Astrocyte (in vitro differentiated cells and primary cell): ENCODE measurements around the gene SDC4. TPM values are rescaled to one million over a fixed set of nuclear protein-coding genes. Genes with fewer than 3 reads are reported as not detected.

Experiments used
- DNase-seq: peaks from one replicate; pipeline ENCODE4 v3.0.0-alpha.2; 2010; ENCODE audit warnings: low read depth
- FAIRE-seq: peaks from 2 replicates; lab custom pipeline; 2011; peaks lifted over from hg19 to GRCh38; lab: Jason Lieb, UNC
- H2AFZ ChIP-seq: 2 replicates; pipeline ENCODE4 v1.6.0; 2012; ENCODE audit warnings: low read depth, low read length, inconsistent platforms
- H3K27ac ChIP-seq: 2 replicates; pipeline ENCODE4 v1.5.1; 2011; ENCODE audit warnings: low read depth, low read length, inconsistent platforms
- H3K27me3 ChIP-seq: 2 replicates; pipeline ENCODE4 v1.6.0; 2011; ENCODE audit warnings: low read length, inconsistent platforms; ENCODE audit not compliant: insufficient read depth
- H3K36me3 ChIP-seq: 2 replicates; pipeline ENCODE4 v1.5.1; 2011; ENCODE audit warnings: low read length, inconsistent platforms; ENCODE audit not compliant: insufficient read depth
- H3K4me1 ChIP-seq: 2 replicates; pipeline ENCODE4 v1.5.1; 2011; ENCODE audit warnings: low read length, inconsistent platforms; ENCODE audit not compliant: insufficient read depth
- H3K4me2 ChIP-seq: 2 replicates; pipeline ENCODE4 v1.6.0; 2012; ENCODE audit warnings: low read length, inconsistent platforms
- H3K4me3 ChIP-seq: 2 replicates; pipeline ENCODE4 v1.5.1; 2011; ENCODE audit warnings: low read depth, mild to moderate bottlenecking, low read length, inconsistent platforms; ENCODE audit not compliant: insufficient read depth
- H3K79me2 ChIP-seq: 2 replicates; pipeline ENCODE4 v1.6.0; 2012; ENCODE audit warnings: mild to moderate bottlenecking, low read length, inconsistent platforms; ENCODE audit not compliant: insufficient read depth
- H3K9ac ChIP-seq: 2 replicates; pipeline ENCODE4 v1.6.0; 2012; ENCODE audit warnings: mild to moderate bottlenecking, low read length, inconsistent platforms
- H3K9me3 ChIP-seq: 2 replicates; pipeline ENCODE4 v1.5.1; 2012; ENCODE audit warnings: low read depth, mild to moderate bottlenecking, low read length, inconsistent platforms; ENCODE audit not compliant: insufficient read depth
- H4K20me1 ChIP-seq: 2 replicates; pipeline ENCODE4 v1.6.0; 2012; ENCODE audit warnings: low read length, inconsistent platforms; ENCODE audit not compliant: insufficient read depth
- H3K27ac Mint-ChIP-seq: one replicate; pipeline ENCODE4 v1.8.0; 2021; ENCODE audit warnings: mild to moderate bottlenecking, mixed read lengths; ENCODE audit not compliant: unreplicated experiment
- H3K27me3 Mint-ChIP-seq: one replicate; pipeline ENCODE4 v1.8.0; 2021; ENCODE audit warnings: low read depth, mixed read lengths; ENCODE audit not compliant: unreplicated experiment
- H3K36me3 Mint-ChIP-seq: one replicate; pipeline ENCODE4 v1.8.0; 2021; ENCODE audit warnings: low read depth, mixed read lengths; ENCODE audit not compliant: unreplicated experiment
- H3K4me1 Mint-ChIP-seq: one replicate; pipeline ENCODE4 v1.8.0; 2021; ENCODE audit warnings: low read depth, mixed read lengths; ENCODE audit not compliant: unreplicated experiment
- H3K4me3 Mint-ChIP-seq: one replicate; pipeline ENCODE4 v1.8.0; 2021; ENCODE audit warnings: mild to moderate bottlenecking, moderate library complexity, mixed read lengths; ENCODE audit not compliant: unreplicated experiment
- H3K9me3 Mint-ChIP-seq: one replicate; pipeline ENCODE4 v1.8.0; 2021; ENCODE audit warnings: mild to moderate bottlenecking, mixed read lengths; ENCODE audit not compliant: unreplicated experiment
- CTCF ChIP-seq: IDR thresholded peaks from 2 replicates; pipeline ENCODE4 v1.5.1; 2011; ENCODE audit warnings: low read depth, mild to moderate bottlenecking, inconsistent platforms, low read length, moderate library complexity; ENCODE audit not compliant: insufficient read depth
- EZH2 ChIP-seq: IDR thresholded peaks from 2 replicates; pipeline ENCODE4 v1.6.1; 2012; ENCODE audit warnings: mild to moderate bottlenecking, low read length, inconsistent platforms; ENCODE audit not compliant: insufficient read depth
- total RNA-seq: library from RNA; stranded (reverse); gene quantifications from 2 replicates; pipeline ENCODE4 v1.2.1, GENCODE V29; 2021

The SDC4 gene
- total RNA-seq, 1 donor from 2014 or later = 135 TPM

- FAIRE-seq (no peak), DNase-seq (no peak)
- TF ChIP-seq EZH2 (no peak), CTCF (no peak)
- peak overlapping the region; percentile 89 for H3K27ac Mint-ChIP-seq
- H3K4me3 Mint-ChIP-seq = peak overlapping the region; percentile 77
- H3K9ac ChIP-seq = peak overlapping the region; percentile 99
- H3K4me1 Mint-ChIP-seq = peaks cover 76% of the 10 kb centered on the region
- H3K4me1 ChIP-seq = peaks cover 79% of the 10 kb centered on the region
- peaks cover 53% of the 10 kb centered on the region for H4K20me1 ChIP-seq
- H3K9me3 Mint-ChIP-seq = no peaks in the 10 kb centered on the region
- peak overlapping the region; percentile 93 for H3K27ac ChIP-seq
- H3K27me3 Mint-ChIP-seq = no peaks in the 10 kb centered on the region
- no peaks in the 10 kb centered on the region for H3K27me3 ChIP-seq
- peaks cover 4% of the 10 kb centered on the region for H3K36me3 Mint-ChIP-seq
- no peaks in the 10 kb centered on the region for H3K9me3 ChIP-seq
- peaks cover 100% of the 10 kb centered on the region for H3K79me2 ChIP-seq
- H3K36me3 ChIP-seq = peaks cover 8% of the 10 kb centered on the region
- peak overlapping the region; percentile 43 for H3K4me3 ChIP-seq
- H2AFZ ChIP-seq = no peak overlapping the region
- peak overlapping the region; percentile 95 for H3K4me2 ChIP-seq
Measured at GRCh38 chr20:45342855-45343531, 5.2 kb downstream of the SDC4 start.

GRCh38 chr20:45341939-45342854 lies 6.0 kb downstream of the SDC4 start:
- no peaks in the 10 kb centered on the region for H3K27me3 ChIP-seq
- H2AFZ ChIP-seq = no peak overlapping the region
- H3K4me2 ChIP-seq = peak overlapping the region; percentile 95
- FAIRE-seq (no peak), DNase-seq (peak; percentile 71)
- H3K27ac ChIP-seq = peak overlapping the region; percentile 93
- peaks cover 94% of the 10 kb centered on the region for H3K79me2 ChIP-seq
- no peaks in the 10 kb centered on the region for H3K9me3 ChIP-seq
- peaks cover 87% of the 10 kb centered on the region for H3K4me1 ChIP-seq
- Mint-ChIP-seq H3K36me3 (peaks cover 4% of the 10 kb centered on the region), H3K4me1 (peaks cover 79% of the 10 kb centered on the region), H3K9me3 (no peaks in the 10 kb centered on the region), H3K27me3 (no peaks in the 10 kb centered on the region), H3K4me3 (peak overlapping the region; percentile 77), H3K27ac (peak overlapping the region; percentile 89)
- TF ChIP-seq CTCF (no peak), EZH2 (no peak)
- H3K36me3 ChIP-seq = peaks cover 8% of the 10 kb centered on the region
- H3K4me3 ChIP-seq = peak overlapping the region; percentile 21
- peak overlapping the region; percentile 99 for H3K9ac ChIP-seq
- peaks cover 50% of the 10 kb centered on the region for H4K20me1 ChIP-seq
